GM23338 (cell line): ENCODE data around the gene SCAF8.

ENCODE experiments used
- POLR2AphosphoS5 ChIP-seq: IDR thresholded peaks from 2 replicates; pipeline ENCODE4 v1.6.1; 2016; ENCODE audit warnings: antibody characterized with exemption, low read depth
- ZNF331 ChIP-seq: fragments of 250-450 bp; sonication (Bioruptor Pico); IDR thresholded peaks from 2 replicates; pipeline ENCODE4 v1.5.0; 2020; ENCODE audit warnings: low read depth, mild to moderate bottlenecking, moderate library complexity
- TF ChIP-seq, protein P1 (sequence below), 2 experiments: fragments of 200-600 bp in 1 of 2; sonication (generic) in 1 of 2; conservative IDR thresholded peaks; 2 replicates each; pipeline versions ENCODE4 v1.5.1 to v1.6.1; 2016 to 2017; ENCODE audit warnings: antibody characterized with exemption in 2 of 2, low read depth in 2 of 2, mild to moderate bottlenecking in 2 of 2, moderate library complexity in 1 of 2

DNA sequence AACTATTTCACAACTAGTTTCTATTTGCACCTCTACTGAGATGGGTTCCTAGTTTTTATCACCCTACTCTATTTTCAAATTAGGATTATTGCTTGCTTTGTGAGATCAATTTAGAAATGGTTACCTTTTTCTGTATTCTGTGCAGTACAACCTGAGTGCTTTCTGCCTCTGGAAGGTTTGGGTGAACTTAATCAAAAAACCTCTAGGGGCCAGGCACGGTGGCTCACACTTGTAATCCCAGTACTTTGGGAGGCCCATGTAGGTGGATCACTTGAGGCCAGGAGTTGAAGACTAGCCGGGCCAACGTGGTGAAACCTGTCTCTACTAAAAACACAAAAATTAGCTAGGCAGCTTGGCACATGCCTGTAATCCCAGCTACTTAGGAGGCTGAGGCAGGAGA lies 63.3 kb downstream of the SCAF8 start:
- TF ChIP-seq, protein P1, sequence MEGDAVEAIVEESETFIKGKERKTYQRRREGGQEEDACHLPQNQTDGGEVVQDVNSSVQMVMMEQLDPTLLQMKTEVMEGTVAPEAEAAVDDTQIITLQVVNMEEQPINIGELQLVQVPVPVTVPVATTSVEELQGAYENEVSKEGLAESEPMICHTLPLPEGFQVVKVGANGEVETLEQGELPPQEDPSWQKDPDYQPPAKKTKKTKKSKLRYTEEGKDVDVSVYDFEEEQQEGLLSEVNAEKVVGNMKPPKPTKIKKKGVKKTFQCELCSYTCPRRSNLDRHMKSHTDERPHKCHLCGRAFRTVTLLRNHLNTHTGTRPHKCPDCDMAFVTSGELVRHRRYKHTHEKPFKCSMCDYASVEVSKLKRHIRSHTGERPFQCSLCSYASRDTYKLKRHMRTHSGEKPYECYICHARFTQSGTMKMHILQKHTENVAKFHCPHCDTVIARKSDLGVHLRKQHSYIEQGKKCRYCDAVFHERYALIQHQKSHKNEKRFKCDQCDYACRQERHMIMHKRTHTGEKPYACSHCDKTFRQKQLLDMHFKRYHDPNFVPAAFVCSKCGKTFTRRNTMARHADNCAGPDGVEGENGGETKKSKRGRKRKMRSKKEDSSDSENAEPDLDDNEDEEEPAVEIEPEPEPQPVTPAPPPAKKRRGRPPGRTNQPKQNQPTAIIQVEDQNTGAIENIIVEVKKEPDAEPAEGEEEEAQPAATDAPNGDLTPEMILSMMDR (conservative IDR thresholded peaks at IDR 0.05; ENCODE audit: low read depth in 2 of 2): no peak
- TF ChIP-seq ZNF331 (CRISPR knock-in tag): no peak
- TF ChIP-seq POLR2AphosphoS5: no peak
